ENCODE results near the gene RUFY3.
"Not testable (repeated sequence)": the region's sequence is repeated elsewhere in the genome, so short reads cannot be mapped to it uniquely, and the experiment has no call there.

Gene RUFY3

DNA sequence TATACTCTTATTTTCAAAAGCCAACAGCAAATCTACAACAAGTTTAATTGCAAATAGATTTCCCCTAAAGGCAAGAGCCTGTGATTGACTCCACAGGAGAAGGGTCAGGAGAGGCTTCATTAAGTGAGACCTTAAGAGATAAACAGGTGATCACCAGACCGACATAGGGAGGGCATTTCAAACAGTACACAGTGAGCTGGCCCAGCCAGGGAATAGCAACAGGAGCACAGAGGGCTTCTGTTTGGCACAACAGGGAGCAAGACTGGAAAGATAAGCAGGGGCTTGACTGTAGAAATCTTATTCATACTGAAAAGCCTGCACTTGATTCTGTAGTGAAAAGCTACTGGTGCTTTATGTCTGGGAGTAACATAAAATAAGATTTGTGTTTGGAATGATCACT, 3.9 kb downstream of the RUFY3 start:
- H3K27me3 ChIP-seq (ENCODE audit: insufficient read depth, low read depth, severe bottlenecking) = no peaks in the 10 kb centered on the region
- H3K9me3 ChIP-seq (ENCODE audit: severe bottlenecking) = no peaks in the 10 kb centered on the region
- H3K27ac ChIP-seq = no peak overlapping the region
- TF ChIP-seq, protein P1, sequence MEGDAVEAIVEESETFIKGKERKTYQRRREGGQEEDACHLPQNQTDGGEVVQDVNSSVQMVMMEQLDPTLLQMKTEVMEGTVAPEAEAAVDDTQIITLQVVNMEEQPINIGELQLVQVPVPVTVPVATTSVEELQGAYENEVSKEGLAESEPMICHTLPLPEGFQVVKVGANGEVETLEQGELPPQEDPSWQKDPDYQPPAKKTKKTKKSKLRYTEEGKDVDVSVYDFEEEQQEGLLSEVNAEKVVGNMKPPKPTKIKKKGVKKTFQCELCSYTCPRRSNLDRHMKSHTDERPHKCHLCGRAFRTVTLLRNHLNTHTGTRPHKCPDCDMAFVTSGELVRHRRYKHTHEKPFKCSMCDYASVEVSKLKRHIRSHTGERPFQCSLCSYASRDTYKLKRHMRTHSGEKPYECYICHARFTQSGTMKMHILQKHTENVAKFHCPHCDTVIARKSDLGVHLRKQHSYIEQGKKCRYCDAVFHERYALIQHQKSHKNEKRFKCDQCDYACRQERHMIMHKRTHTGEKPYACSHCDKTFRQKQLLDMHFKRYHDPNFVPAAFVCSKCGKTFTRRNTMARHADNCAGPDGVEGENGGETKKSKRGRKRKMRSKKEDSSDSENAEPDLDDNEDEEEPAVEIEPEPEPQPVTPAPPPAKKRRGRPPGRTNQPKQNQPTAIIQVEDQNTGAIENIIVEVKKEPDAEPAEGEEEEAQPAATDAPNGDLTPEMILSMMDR (IDR thresholded peaks at IDR 0.05; ENCODE audit: low read depth, low read length) = no peak
- H3K36me3 ChIP-seq = no peaks in the 10 kb centered on the region
- H3K4me3 ChIP-seq (ENCODE audit: low read depth, low read length) = no peak overlapping the region
- no peak for DNase-seq

GRCh38 chr4:70726515-70726914, 4.8 kb downstream of the RUFY3 start:
- peak; percentile 68 for DNase-seq
- not testable (repeated sequence) for H3K36me3 ChIP-seq; H3K27ac ChIP-seq; H3K27me3 ChIP-seq (ENCODE audit: insufficient read depth, low read depth, severe bottlenecking); H3K9me3 ChIP-seq (ENCODE audit: severe bottlenecking); H3K4me3 ChIP-seq (ENCODE audit: low read depth, low read length)

- TF ChIP-seq, protein P1 (IDR thresholded peaks at IDR 0.05; ENCODE audit: low read depth, low read length) = no peak
- DNase-seq = peak; percentile 85
- Histone ChIP-seq H3K27ac (peak overlapping the region; percentile 2), H3K9me3 (ENCODE audit: severe bottlenecking) (no peaks in the 10 kb centered on the region), H3K4me3 (ENCODE audit: low read depth, low read length) (peak overlapping the region; percentile 30), H3K36me3 (no peaks in the 10 kb centered on the region), H3K27me3 (ENCODE audit: insufficient read depth, low read depth, severe bottlenecking) (no peaks in the 10 kb centered on the region)
Measured at GRCh38 chr4:70728091-70728490, 6.3 kb downstream of the RUFY3 start.

GRCh38 chr4:70732878-70733277, 11.1 kb downstream of the RUFY3 start:
- not testable (repeated sequence) for H3K27me3 ChIP-seq (ENCODE audit: insufficient read depth, low read depth, severe bottlenecking); H3K9me3 ChIP-seq (ENCODE audit: severe bottlenecking); H3K36me3 ChIP-seq; H3K27ac ChIP-seq; H3K4me3 ChIP-seq (ENCODE audit: low read depth, low read length); DNase-seq

DNA sequence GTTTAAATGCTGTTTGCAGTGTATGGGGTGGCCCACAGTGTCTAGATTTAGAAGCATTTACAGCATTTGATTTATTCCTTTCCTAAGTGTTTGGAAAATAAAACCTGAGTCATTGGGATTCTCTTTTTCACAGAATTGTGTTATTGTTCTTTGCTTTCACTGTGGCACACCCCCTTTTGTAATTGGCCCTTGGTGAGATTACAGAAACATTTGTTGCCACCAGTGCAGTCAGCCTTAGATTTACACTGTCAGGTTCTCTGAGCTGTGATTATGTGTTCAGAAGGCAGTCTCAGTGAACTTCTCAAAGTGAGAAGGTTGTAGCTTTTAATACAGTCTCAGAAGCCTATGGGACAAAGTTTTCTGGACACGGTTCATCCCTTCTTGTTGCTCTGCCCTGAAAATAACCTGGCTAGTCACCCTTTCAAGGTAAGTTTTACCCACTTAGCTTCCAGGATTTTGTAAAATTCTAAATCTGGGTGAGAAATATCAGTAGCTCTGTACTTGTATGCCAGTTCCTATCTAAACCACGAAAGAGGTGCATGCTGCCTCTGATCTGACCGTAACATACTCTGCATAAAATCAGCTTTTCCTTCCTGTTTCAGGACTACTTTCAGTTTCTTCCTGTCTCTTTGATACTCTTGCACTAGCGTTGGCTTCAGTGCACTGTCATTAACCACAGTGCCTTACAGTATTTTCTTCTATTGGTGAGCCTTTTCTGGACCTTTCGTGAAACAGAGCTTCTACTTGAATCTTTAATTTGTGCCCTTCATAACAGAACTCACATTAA, 12.6 kb downstream of the RUFY3 start:
- Histone ChIP-seq H3K27ac (peak overlapping the region; percentile 23), H3K4me3 (ENCODE audit: low read depth, low read length) (peak overlapping the region; percentile 10), H3K36me3 (no peaks in the 10 kb centered on the region), H3K9me3 (ENCODE audit: severe bottlenecking) (no peaks in the 10 kb centered on the region), H3K27me3 (ENCODE audit: insufficient read depth, low read depth, severe bottlenecking) (no peaks in the 10 kb centered on the region)
- DNase-seq = no peak
- TF ChIP-seq, protein P1 (IDR thresholded peaks at IDR 0.05; ENCODE audit: low read depth, low read length) = no peak

GRCh38 chr4:70734971-70735370, 13.2 kb downstream of the RUFY3 start:
- H3K9me3 ChIP-seq (ENCODE audit: severe bottlenecking) = no peaks in the 10 kb centered on the region
- H3K27ac ChIP-seq = peak overlapping the region; percentile 15; the same call in 1 of the 2 replicates
- H3K27me3 ChIP-seq (ENCODE audit: insufficient read depth, low read depth, severe bottlenecking) = no peaks in the 10 kb centered on the region
- no peaks in the 10 kb centered on the region for H3K36me3 ChIP-seq
- TF ChIP-seq, protein P1 (IDR thresholded peaks at IDR 0.05; ENCODE audit: low read depth, low read length) = no peak
- H3K4me3 ChIP-seq (ENCODE audit: low read depth, low read length) = no peak overlapping the region
- DNase-seq = no peak

- not testable (repeated sequence) for H3K27ac ChIP-seq; H3K4me3 ChIP-seq (ENCODE audit: low read depth, low read length); H3K36me3 ChIP-seq; H3K27me3 ChIP-seq (ENCODE audit: insufficient read depth, low read depth, severe bottlenecking); H3K9me3 ChIP-seq (ENCODE audit: severe bottlenecking)
- DNase-seq = peak; percentile 56
- TF ChIP-seq, protein P1 (IDR thresholded peaks at IDR 0.05; ENCODE audit: low read depth, low read length) = peak; percentile 48
Measured at GRCh38 chr4:70735915-70736314, 14.2 kb downstream of the RUFY3 start.

All from WERI-Rb-1 (cell line).